Trophoblast cell (in vitro differentiated cells and primary cell): ENCODE results near the gene CAST.
A peak's percentile ranks its signal among the peaks of the same experiment; 100 is the strongest.

Experiments used
- DNase-seq, 2 donors: peaks; one replicate each; pipeline ENCODE4 v3.0.0-alpha.2; 2016
- H2AFZ ChIP-seq: 2 replicates; pipeline ENCODE4 v1.6.1; 2013; ENCODE audit warnings: low read length, moderate library complexity, mild to moderate bottlenecking; ENCODE audit not compliant: insufficient read depth, poor library complexity
- H2AK5ac ChIP-seq: 2 replicates; pipeline ENCODE4 v1.6.1; 2013; ENCODE audit warnings: mild to moderate bottlenecking, low read length
- H2BK120ac ChIP-seq: 2 replicates; pipeline ENCODE4 v1.6.1; 2013; ENCODE audit warnings: low read length, mild to moderate bottlenecking, moderate library complexity; ENCODE audit not compliant: insufficient read depth, poor library complexity
- H2BK12ac ChIP-seq: 2 replicates; pipeline ENCODE4 v1.6.1; 2013; ENCODE audit warnings: mild to moderate bottlenecking, low read length, moderate library complexity
- H2BK5ac ChIP-seq: 2 replicates; pipeline ENCODE4 v1.6.1; 2013; ENCODE audit warnings: low read length, low read depth, moderate library complexity, mild to moderate bottlenecking; ENCODE audit not compliant: poor library complexity
- H3K14ac ChIP-seq: 2 replicates; pipeline ENCODE4 v1.6.1; 2013; ENCODE audit warnings: mild to moderate bottlenecking, low read length
- H3K18ac ChIP-seq: 2 replicates; pipeline ENCODE4 v1.6.1; 2013; ENCODE audit warnings: mild to moderate bottlenecking, low read length
- H3K23ac ChIP-seq: 2 replicates; pipeline ENCODE4 v1.6.1; 2013; ENCODE audit warnings: low read length
- H3K27ac ChIP-seq: 2 replicates; pipeline ENCODE4 v1.5.1; 2013; ENCODE audit warnings: low read depth, mild to moderate bottlenecking, inconsistent platforms, low read length, moderate library complexity
- H3K27me3 ChIP-seq: 2 replicates; pipeline ENCODE4 v1.6.1; 2013; ENCODE audit warnings: inconsistent platforms, mild to moderate bottlenecking, low read length, moderate library complexity; ENCODE audit not compliant: insufficient read depth
- H3K36me3 ChIP-seq, 2 experiments: 1 replicate in 1 of 2; 2 replicates in 1 of 2; pipeline ENCODE4 v1.6.1; 2013; ENCODE audit warnings: low read length in 2 of 2, mild to moderate bottlenecking in 2 of 2, moderate library complexity in 1 of 2; ENCODE audit not compliant: insufficient read depth in 2 of 2, control insufficient read depth in 1 of 2
- H3K4ac ChIP-seq: 2 replicates; pipeline ENCODE4 v1.6.1; 2013; ENCODE audit warnings: low read depth, mild to moderate bottlenecking, low read length, moderate library complexity
- H3K4me1 ChIP-seq, 2 experiments: 1 replicate in 1 of 2; 2 replicates in 1 of 2; pipeline ENCODE4 v1.6.1; 2013; ENCODE audit warnings: low read length in 2 of 2, mild to moderate bottlenecking in 2 of 2, moderate library complexity in 1 of 2; ENCODE audit not compliant: insufficient read depth in 2 of 2, control insufficient read depth in 1 of 2
- H3K4me2 ChIP-seq: 2 replicates; pipeline ENCODE4 v1.6.1; 2013; ENCODE audit warnings: inconsistent platforms, mild to moderate bottlenecking, low read length, moderate library complexity
- H3K4me3 ChIP-seq: 2 replicates; pipeline ENCODE4 v1.5.1; 2013; ENCODE audit warnings: mild to moderate bottlenecking, low read depth, low read length, inconsistent platforms
- H3K79me1 ChIP-seq: one replicate; pipeline ENCODE4 v1.6.1; 2013; ENCODE audit warnings: low read length
- H3K79me2 ChIP-seq: 2 replicates; pipeline ENCODE4 v1.6.1; 2013; ENCODE audit warnings: low read length, mild to moderate bottlenecking; ENCODE audit not compliant: control insufficient read depth, insufficient read depth, poor library complexity
- H3K9ac ChIP-seq: 2 replicates; pipeline ENCODE4 v1.6.1; 2013; ENCODE audit warnings: mild to moderate bottlenecking, low read length
- H3K9me3 ChIP-seq: 2 replicates; pipeline ENCODE4 v1.6.1; 2013; ENCODE audit warnings: low read depth, mild to moderate bottlenecking, control low read depth, inconsistent platforms, low read length; ENCODE audit not compliant: insufficient read depth
- H4K12ac ChIP-seq: 2 replicates; pipeline ENCODE4 v1.6.1; 2013; ENCODE audit warnings: low read depth, mild to moderate bottlenecking, low read length, moderate library complexity
- H4K8ac ChIP-seq: 2 replicates; pipeline ENCODE4 v1.6.1; 2013; ENCODE audit warnings: low read depth, mild to moderate bottlenecking, low read length, moderate library complexity
- H4K91ac ChIP-seq: one replicate; pipeline ENCODE4 v1.6.1; 2013; ENCODE audit warnings: low read depth, mild to moderate bottlenecking, low read length, moderate library complexity
- WGBS: extraction: QIAGEN DNeasy Blood & Tissue Kit; methylation state at CpG from one replicate; pipeline ENCODE4 v1.1.7; 2013; ENCODE audit warnings: missing lambda C conversion rate; ENCODE audit not compliant: insufficient read length, insufficient coverage; ENCODE audit errors: extremely low coverage; 5-methylcytosine and 5-hydroxymethylcytosine counted together

Gene CAST

DNA sequence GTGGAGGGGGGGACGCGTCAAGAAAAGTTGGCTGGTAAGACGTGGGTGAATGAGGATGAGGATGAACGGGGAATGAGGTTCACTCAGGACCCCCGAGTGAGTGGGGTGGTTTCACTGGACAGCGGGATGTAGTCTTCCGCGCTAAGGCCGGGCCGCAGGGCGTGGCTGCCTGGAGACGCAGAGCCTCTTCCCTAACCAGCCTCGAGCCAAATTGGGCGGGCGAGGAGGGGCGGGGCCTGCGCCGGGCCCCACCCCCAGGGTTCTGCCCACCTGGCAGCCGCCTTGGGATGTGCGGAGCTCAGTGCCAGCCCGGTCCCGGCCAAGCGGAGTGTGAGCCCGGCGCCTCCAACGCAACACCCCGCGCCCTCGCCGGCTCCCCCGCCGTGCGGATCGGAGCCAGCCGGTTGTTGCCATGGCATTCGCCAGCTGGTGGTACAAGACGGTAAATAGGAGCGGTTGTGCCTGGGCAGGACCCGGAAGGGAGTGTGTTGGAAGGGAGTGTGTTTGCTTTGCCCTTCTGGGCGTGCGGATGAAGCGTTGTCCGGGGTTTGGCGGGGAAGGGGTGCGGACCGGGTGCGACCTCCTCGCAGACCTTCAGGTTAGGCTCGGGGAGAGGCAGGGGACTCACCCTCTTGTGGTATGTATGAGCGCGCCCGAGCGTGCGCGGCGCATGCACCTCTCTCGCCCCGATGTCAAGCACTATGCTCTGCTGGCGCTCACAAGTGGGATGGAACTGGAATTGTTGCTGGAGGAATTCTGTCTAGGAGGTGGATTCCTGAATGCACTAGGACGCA, 746 bp downstream of the CAST start:
- Histone ChIP-seq H3K9me3 (no peaks in the 10 kb centered on the region), H3K4me2 (peak overlapping the region; percentile 57), H3K23ac (no peak overlapping the region), H2AK5ac (peak overlapping the region; percentile 60), H4K91ac (peak overlapping the region; percentile 95), H2BK5ac (peak overlapping the region; percentile 71), H4K8ac (peak overlapping the region; percentile 70), H3K4me1 (peaks cover 2 to 10% of the 10 kb centered on the region in 2 experiments), H3K9ac (peak overlapping the region; percentile 91), H3K4ac (peak overlapping the region; percentile 73), H3K79me1 (peaks cover 13% of the 10 kb centered on the region), H3K4me3 (peak overlapping the region; percentile 75), H3K27me3 (no peaks in the 10 kb centered on the region), H2BK12ac (peak overlapping the region; percentile 23), H3K18ac (peak overlapping the region; percentile 91), H2AFZ (peak overlapping the region; percentile 80), H3K36me3 (no peaks in the 10 kb centered on the region), H3K14ac (peak overlapping the region; percentile 71), H4K12ac (peak overlapping the region; percentile 54), H3K27ac (peak overlapping the region; percentile 86), H2BK120ac (peak overlapping the region; percentile 65), H3K79me2 (peaks cover 4% of the 10 kb centered on the region)
- DNase-seq = peak; percentile 82 to 87
- no CpG with 5 or more reads among the region's 60 CpGs for WGBS

DNA sequence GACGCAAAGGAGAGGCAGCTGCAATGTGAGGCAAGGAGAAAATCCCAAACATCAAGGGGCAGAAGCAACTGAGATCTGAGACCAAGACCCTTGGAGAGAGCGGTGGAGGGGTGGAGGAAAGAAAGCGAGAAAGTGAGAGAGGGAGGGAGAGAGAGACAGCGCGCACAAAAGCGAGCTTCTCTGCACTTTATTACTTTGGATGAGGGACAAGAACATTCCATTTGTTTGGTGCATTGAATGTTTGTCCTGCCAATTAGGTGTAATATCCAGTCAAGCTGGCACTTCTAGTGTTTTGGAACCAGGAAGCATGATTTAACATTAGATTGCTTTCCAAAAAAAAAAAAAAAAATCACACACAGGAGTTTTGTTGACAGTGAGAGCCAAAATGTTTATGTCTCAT, 1.4 kb downstream of the CAST start:
- Histone ChIP-seq H3K23ac (no peak overlapping the region), H2BK5ac (no peak overlapping the region), H3K4me3 (peak overlapping the region; percentile 75), H3K27me3 (no peaks in the 10 kb centered on the region), H3K4me2 (peak overlapping the region; percentile 57), H4K91ac (no peak overlapping the region), H3K79me2 (peaks cover 4% of the 10 kb centered on the region), H3K14ac (no peak overlapping the region), H3K18ac (peak overlapping the region; percentile 34), H2BK120ac (no peak overlapping the region), H4K8ac (no peak overlapping the region), H3K4ac (no peak overlapping the region), H3K36me3 (no peaks in the 10 kb centered on the region), H4K12ac (no peak overlapping the region), H3K4me1 (peaks cover 0 to 9% of the 10 kb centered on the region in 2 experiments), H3K9me3 (no peaks in the 10 kb centered on the region), H3K9ac (peak overlapping the region; percentile 4), H2AFZ (no peak overlapping the region), H2BK12ac (no peak overlapping the region), H2AK5ac (no peak overlapping the region), H3K79me1 (peaks cover 12% of the 10 kb centered on the region), H3K27ac (no peak overlapping the region)
- no peak for DNase-seq
- WGBS = no CpG with 5 or more reads among the region's 6 CpGs

DNA sequence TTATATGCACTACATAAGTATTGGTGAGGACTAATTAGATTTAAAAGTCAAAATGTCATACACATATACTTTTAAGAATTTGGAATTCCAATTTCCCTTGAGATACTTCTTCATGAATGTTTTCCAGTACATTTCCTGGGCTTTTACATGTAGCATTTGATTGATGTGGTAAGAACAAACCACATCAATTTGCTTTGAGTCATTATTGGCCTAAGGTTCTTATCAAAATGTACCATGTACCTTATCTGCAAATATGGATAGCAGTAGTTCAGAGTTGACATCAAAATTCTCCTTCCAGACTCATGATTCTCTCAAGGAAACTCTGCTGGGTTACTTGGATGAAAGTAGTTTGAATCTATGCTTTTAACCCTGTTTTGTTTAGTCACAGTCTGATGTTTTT, 2.5 kb downstream of the CAST start:
- Histone ChIP-seq H3K27ac (no peak overlapping the region), H3K4me3 (no peak overlapping the region), H3K4me2 (no peak overlapping the region), H3K79me2 (peaks cover 4% of the 10 kb centered on the region), H2BK12ac (no peak overlapping the region), H2AFZ (no peak overlapping the region), H3K4ac (no peak overlapping the region), H3K4me1 (peaks cover 0 to 7% of the 10 kb centered on the region in 2 experiments), H3K23ac (no peak overlapping the region), H3K9ac (no peak overlapping the region), H3K36me3 (no peaks in the 10 kb centered on the region), H2AK5ac (no peak overlapping the region), H3K27me3 (no peaks in the 10 kb centered on the region), H3K14ac (no peak overlapping the region), H2BK5ac (no peak overlapping the region), H3K9me3 (no peaks in the 10 kb centered on the region), H4K12ac (no peak overlapping the region), H3K79me1 (peaks cover 9% of the 10 kb centered on the region), H2BK120ac (no peak overlapping the region), H4K91ac (no peak overlapping the region), H4K8ac (no peak overlapping the region), H3K18ac (no peak overlapping the region)
- DNase-seq = no peak

DNA sequence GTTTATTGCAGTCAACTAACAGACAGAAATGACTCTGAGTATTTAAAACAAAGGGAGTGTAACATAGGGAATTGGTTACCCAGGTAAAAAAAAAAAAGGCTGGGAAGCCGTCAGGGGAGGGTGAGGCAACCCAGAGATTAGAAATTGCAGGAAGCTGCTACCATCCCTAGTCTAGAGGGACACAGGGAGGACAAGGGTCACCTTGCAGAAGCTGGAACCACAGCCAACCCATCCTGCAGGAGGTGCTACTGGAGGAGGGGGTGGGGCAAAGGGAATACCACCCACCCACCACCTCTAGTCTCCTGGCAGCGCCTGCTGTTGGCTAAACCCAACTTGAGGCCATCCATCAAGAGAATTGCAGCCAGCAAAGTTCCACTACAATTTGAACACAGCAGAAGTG, 6.5 kb downstream of the CAST start:
- Histone ChIP-seq H3K79me2 (peaks cover 2% of the 10 kb centered on the region), H3K4ac (no peak overlapping the region), H3K27me3 (no peaks in the 10 kb centered on the region), H2AFZ (no peak overlapping the region), H2BK12ac (no peak overlapping the region), H2BK120ac (no peak overlapping the region), H3K18ac (no peak overlapping the region), H4K8ac (no peak overlapping the region), H3K9ac (no peak overlapping the region), H3K4me3 (no peak overlapping the region), H3K27ac (no peak overlapping the region), H4K91ac (no peak overlapping the region), H2AK5ac (no peak overlapping the region), H4K12ac (no peak overlapping the region), H3K9me3 (no peaks in the 10 kb centered on the region), H3K14ac (no peak overlapping the region), H3K79me1 (no peaks in the 10 kb centered on the region), H3K23ac (no peak overlapping the region), H3K4me1 (no peaks in the 10 kb centered on the region), H3K36me3 (no peaks in the 10 kb centered on the region), H2BK5ac (no peak overlapping the region), H3K4me2 (no peak overlapping the region)
- WGBS = no CpG with 5 or more reads among the region's 2 CpGs
- DNase-seq = no peak
